ENCODE results near the gene CCDC120. TPM values are rescaled to one million over a fixed set of nuclear protein-coding genes. Genes with fewer than 3 reads are reported as not detected.

The CCDC120 gene
- total RNA-seq, 2 experiments from 2014 or later: 3.1 to 3.6 TPM

- H3K27me3 Mint-ChIP-seq: no peaks in the 10 kb centered on the region
- no peaks in the 10 kb centered on the region for H3K9me3 Mint-ChIP-seq (ENCODE audit: low read depth)
- intact Hi-C loops (cut with DNase I, micrococcal nuclease): no loop called here
- POLR2A ChIA-PET: no interaction called here
- CTCF ChIA-PET: no interaction called here
- no peak overlapping the region for H3K4me3 Mint-ChIP-seq
- no peaks in the 10 kb centered on the region for H3K4me1 Mint-ChIP-seq
- DNase-seq (no peak), ATAC-seq (no peak)
- no peak overlapping the region for H3K27ac Mint-ChIP-seq
- peaks cover 2% of the 10 kb centered on the region for H3K36me3 Mint-ChIP-seq (ENCODE audit: low read depth)
Observed at GRCh38 chrX:49063715-49064114, 4.9 kb downstream of the CCDC120 start.

- Mint-ChIP-seq H3K4me1 (no peaks in the 10 kb centered on the region), H3K36me3 (ENCODE audit: low read depth) (peaks cover 2% of the 10 kb centered on the region), H3K27me3 (no peaks in the 10 kb centered on the region), H3K27ac (no peak overlapping the region), H3K9me3 (ENCODE audit: low read depth) (no peaks in the 10 kb centered on the region), H3K4me3 (no peak overlapping the region)
- ChIA-PET POLR2A (no interaction called here), CTCF (no interaction called here)
- no peak for ATAC-seq
- intact Hi-C loops (cut with DNase I, micrococcal nuclease): no loop called here
- DNase-seq: no peak
Observed at GRCh38 chrX:49064303-49064702, 5.5 kb downstream of the CCDC120 start.

- Mint-ChIP-seq H3K27me3 (no peaks in the 10 kb centered on the region), H3K9me3 (ENCODE audit: low read depth) (no peaks in the 10 kb centered on the region), H3K4me1 (no peaks in the 10 kb centered on the region), H3K36me3 (ENCODE audit: low read depth) (peaks cover 2% of the 10 kb centered on the region), H3K27ac (no peak overlapping the region), H3K4me3 (no peak overlapping the region)
- intact Hi-C loops (cut with DNase I, micrococcal nuclease): no loop called here
- no peak for ATAC-seq
- CTCF ChIA-PET: no interaction called here
- DNase-seq: no peak
- POLR2A ChIA-PET: no interaction called here
Observed at GRCh38 chrX:49064735-49065134, 5.9 kb downstream of the CCDC120 start.

- ATAC-seq: no peak
- Mint-ChIP-seq H3K36me3 (ENCODE audit: low read depth) (peaks cover 2% of the 10 kb centered on the region), H3K27ac (no peak overlapping the region), H3K27me3 (no peaks in the 10 kb centered on the region), H3K4me3 (no peak overlapping the region), H3K4me1 (no peaks in the 10 kb centered on the region), H3K9me3 (ENCODE audit: low read depth) (no peaks in the 10 kb centered on the region)
- intact Hi-C loops (cut with DNase I, micrococcal nuclease): no loop called here
- no peak for DNase-seq
- CTCF ChIA-PET: no interaction called here
- POLR2A ChIA-PET: no interaction called here
Observed at GRCh38 chrX:49066278-49066677, 7.5 kb downstream of the CCDC120 start.

- H3K9me3 Mint-ChIP-seq (ENCODE audit: low read depth): no peaks in the 10 kb centered on the region
- POLR2A ChIA-PET: no interaction called here
- no peak for DNase-seq
- H3K27me3 Mint-ChIP-seq: no peaks in the 10 kb centered on the region
- H3K4me1 Mint-ChIP-seq: no peaks in the 10 kb centered on the region
- intact Hi-C loops (cut with DNase I, micrococcal nuclease): no loop called here
- CTCF ChIA-PET: interaction anchor here (0.6 kb wide), 1 partner anchor 76 kb away, joined by 3 read pairs; no protein-coding TSS in a partner anchor
- no peak overlapping the region for H3K27ac Mint-ChIP-seq
- no peak overlapping the region for H3K4me3 Mint-ChIP-seq
- peaks cover 2% of the 10 kb centered on the region for H3K36me3 Mint-ChIP-seq (ENCODE audit: low read depth)
- ATAC-seq: no peak
Observed at GRCh38 chrX:49066690-49067089, 7.9 kb downstream of the CCDC120 start.

GRCh38 chrX:49067285-49068120, 8.7 kb downstream of the CCDC120 start:
- intact Hi-C loops (cut with DNase I, micrococcal nuclease): no loop called here
- CTCF ChIA-PET: interaction anchor here (0.6 kb wide), 1 partner anchor 75 kb away, joined by 3 read pairs; no protein-coding TSS in a partner anchor
- POLR2A ChIA-PET: no interaction called here
- no peaks in the 10 kb centered on the region for H3K9me3 Mint-ChIP-seq (ENCODE audit: low read depth)
- H3K4me3 Mint-ChIP-seq: no peak overlapping the region
- no peaks in the 10 kb centered on the region for H3K27me3 Mint-ChIP-seq
- peaks cover 4% of the 10 kb centered on the region for H3K36me3 Mint-ChIP-seq (ENCODE audit: low read depth)
- ATAC-seq (no peak), DNase-seq (no peak)
- no peak overlapping the region for H3K27ac Mint-ChIP-seq
- peaks cover 3% of the 10 kb centered on the region for H3K4me1 Mint-ChIP-seq

- Mint-ChIP-seq H3K4me1 (peaks cover 12% of the 10 kb centered on the region), H3K36me3 (ENCODE audit: low read depth) (peaks cover 4% of the 10 kb centered on the region), H3K4me3 (no peak overlapping the region), H3K27me3 (no peaks in the 10 kb centered on the region), H3K9me3 (ENCODE audit: low read depth) (no peaks in the 10 kb centered on the region), H3K27ac (no peak overlapping the region)
- DNase-seq (no peak), ATAC-seq (no peak)
- intact Hi-C loops (cut with DNase I, micrococcal nuclease): no loop called here
- ChIA-PET POLR2A (no interaction called here), CTCF (interaction anchor here (0.7 kb wide), 1 partner anchor 37 kb away, joined by 3 read pairs; no protein-coding TSS in a partner anchor)
Observed at GRCh38 chrX:49069038-49069437, 10.2 kb downstream of the CCDC120 start.

- ChIA-PET POLR2A (no interaction called here), CTCF (interaction anchor here (0.6 kb wide), 1 partner anchor 10 kb away, joined by 4 read pairs; no protein-coding TSS in a partner anchor)
- DNase-seq: no peak
- intact Hi-C loops (cut with DNase I, micrococcal nuclease): loop anchor here in 1 of 2 experiments (10.0 kb wide), 1 partner anchor 194 kb away; the partner anchor contains the start of genes FOXP3 and PPP1R3F
- Mint-ChIP-seq H3K4me3 (no peak overlapping the region), H3K36me3 (ENCODE audit: low read depth) (peaks cover 7% of the 10 kb centered on the region), H3K27me3 (no peaks in the 10 kb centered on the region), H3K9me3 (ENCODE audit: low read depth) (no peaks in the 10 kb centered on the region), H3K27ac (no peak overlapping the region), H3K4me1 (peaks cover 14% of the 10 kb centered on the region)
- no peak for ATAC-seq
Observed at GRCh38 chrX:49070988-49071387, 12.2 kb downstream of the CCDC120 start.

GRCh38 chrX:49071877-49072711, 13.3 kb downstream of the CCDC120 start:
- no peak overlapping the region for H3K4me3 Mint-ChIP-seq

GRCh38 chrX:49072712-49073095, 13.9 kb downstream of the CCDC120 start:
- ATAC-seq: no peak
- CTCF ChIA-PET: no interaction called here
- H3K4me3 Mint-ChIP-seq: peak overlapping the region; percentile 78
- no peaks in the 10 kb centered on the region for H3K27me3 Mint-ChIP-seq
- no peaks in the 10 kb centered on the region for H3K9me3 Mint-ChIP-seq (ENCODE audit: low read depth)
- DNase-seq: no peak
- POLR2A ChIA-PET: no interaction called here
- H3K27ac Mint-ChIP-seq: peak overlapping the region; percentile 55
- H3K4me1 Mint-ChIP-seq: peaks cover 14% of the 10 kb centered on the region
- intact Hi-C loops (cut with DNase I, micrococcal nuclease): loop anchor here in 1 of 2 experiments (10.0 kb wide), 1 partner anchor 192 kb away; the partner anchor contains the start of genes FOXP3 and PPP1R3F
- peaks cover 7% of the 10 kb centered on the region for H3K36me3 Mint-ChIP-seq (ENCODE audit: low read depth)

More at GRCh38 chrX:49071877-49072711, 13.3 kb downstream of the CCDC120 start:
- H3K27ac Mint-ChIP-seq: no peak overlapping the region
- H3K9me3 Mint-ChIP-seq (ENCODE audit: low read depth): no peaks in the 10 kb centered on the region
- H3K4me1 Mint-ChIP-seq: peaks cover 14% of the 10 kb centered on the region
- intact Hi-C loops (cut with DNase I, micrococcal nuclease): loop anchor here in 1 of 2 experiments (10.0 kb wide), 1 partner anchor 193 kb away; the partner anchor contains the start of genes FOXP3 and PPP1R3F
- ATAC-seq (no peak), DNase-seq (no peak)
- no peaks in the 10 kb centered on the region for H3K27me3 Mint-ChIP-seq
- CTCF ChIA-PET: no interaction called here
- H3K36me3 Mint-ChIP-seq (ENCODE audit: low read depth): peaks cover 7% of the 10 kb centered on the region
- POLR2A ChIA-PET: no interaction called here

- CTCF ChIA-PET: no interaction called here
- intact Hi-C loops (cut with DNase I, micrococcal nuclease): loop anchor here in 1 of 2 experiments (1.0 to 10.0 kb wide), 7 partner anchors 27 to 191 kb away; partner anchors contain the start of genes CCDC22, FOXP3, GPKOW and GRIPAP1
- H3K27ac Mint-ChIP-seq: peak within 1 kb of the TSS; percentile 73
Observed at GRCh38 chrX:49073601-49074575, 15.1 kb downstream of the CCDC120 start, which contains the start of gene PRAF2. PRAF2 (minus strand) TSS chrX:49074002; CDS start chrX:49073987, 15 bp downstream.

More at GRCh38 chrX:49073601-49074575, 15.1 kb downstream of the CCDC120 start, which contains the start of gene PRAF2:
- POLR2A ChIA-PET: no interaction called here
- Mint-ChIP-seq H3K36me3 (ENCODE audit: low read depth) (peaks cover 7% of the 10 kb centered on the region), H3K27me3 (no peaks in the 10 kb centered on the region), H3K9me3 (ENCODE audit: low read depth) (no peaks in the 10 kb centered on the region), H3K4me3 (peak within 1 kb of the TSS; percentile 78), H3K4me1 (peaks cover 19% of the 10 kb centered on the region)
- peak; percentile 94 for DNase-seq
- peak; percentile 98 for ATAC-seq

All from activated CD4-positive, alpha-beta T cell treated with anti-CD3 and anti-CD28 coated beads for 36 hours (primary cell).